NT2/D1 (cell line): ENCODE data around the gene VTCN1.
"Not testable (repeated sequence)": the region's sequence is repeated elsewhere in the genome, so short reads cannot be mapped to it uniquely, and the experiment has no call there.

Experiments
- DNase-seq: peaks from one replicate; pipeline ENCODE4 v3.0.0-alpha.2; 2011; ENCODE audit warnings: low read depth, low spot score
- H3K27me3 ChIP-seq: 2 replicates; pipeline ENCODE4 v1.6.0; 2011; ENCODE audit warnings: mild to moderate bottlenecking; ENCODE audit not compliant: insufficient read length, insufficient read depth
- H3K36me3 ChIP-seq: 2 replicates; pipeline ENCODE4 v1.6.1; 2011; ENCODE audit warnings: mild to moderate bottlenecking, low read length, mixed read lengths; ENCODE audit not compliant: insufficient read depth, insufficient read length
- H3K4me1 ChIP-seq: 2 replicates; pipeline ENCODE4 v1.5.1; 2011; ENCODE audit not compliant: insufficient read depth, insufficient read length
- H3K4me3 ChIP-seq: 2 replicates; pipeline ENCODE4 v1.5.1; 2011; ENCODE audit warnings: low read depth; ENCODE audit not compliant: insufficient read length
- H3K9ac ChIP-seq: 2 replicates; pipeline ENCODE4 v1.6.0; 2011; ENCODE audit warnings: low read depth; ENCODE audit not compliant: insufficient read length
- H3K9me3 ChIP-seq: 2 replicates; pipeline ENCODE4 v1.5.1; 2011; ENCODE audit warnings: mild to moderate bottlenecking, low read length; ENCODE audit not compliant: insufficient read depth
- SUZ12 ChIP-seq: IDR thresholded peaks from 2 replicates; pipeline ENCODE4 v1.6.1; 2011; ENCODE audit not compliant: insufficient read length, insufficient read depth; ENCODE audit errors: extremely low read depth
- YY1 ChIP-seq: IDR thresholded peaks from 2 replicates; pipeline ENCODE4 v1.6.1; 2011; ENCODE audit not compliant: insufficient read length, insufficient read depth
- ZNF274 ChIP-seq: IDR thresholded peaks from 2 replicates; pipeline ENCODE4 v1.6.1; 2011; ENCODE audit warnings: mild to moderate bottlenecking, low read depth, low read length

Gene VTCN1, protein sequence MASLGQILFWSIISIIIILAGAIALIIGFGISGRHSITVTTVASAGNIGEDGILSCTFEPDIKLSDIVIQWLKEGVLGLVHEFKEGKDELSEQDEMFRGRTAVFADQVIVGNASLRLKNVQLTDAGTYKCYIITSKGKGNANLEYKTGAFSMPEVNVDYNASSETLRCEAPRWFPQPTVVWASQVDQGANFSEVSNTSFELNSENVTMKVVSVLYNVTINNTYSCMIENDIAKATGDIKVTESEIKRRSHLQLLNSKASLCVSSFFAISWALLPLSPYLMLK

DNA sequence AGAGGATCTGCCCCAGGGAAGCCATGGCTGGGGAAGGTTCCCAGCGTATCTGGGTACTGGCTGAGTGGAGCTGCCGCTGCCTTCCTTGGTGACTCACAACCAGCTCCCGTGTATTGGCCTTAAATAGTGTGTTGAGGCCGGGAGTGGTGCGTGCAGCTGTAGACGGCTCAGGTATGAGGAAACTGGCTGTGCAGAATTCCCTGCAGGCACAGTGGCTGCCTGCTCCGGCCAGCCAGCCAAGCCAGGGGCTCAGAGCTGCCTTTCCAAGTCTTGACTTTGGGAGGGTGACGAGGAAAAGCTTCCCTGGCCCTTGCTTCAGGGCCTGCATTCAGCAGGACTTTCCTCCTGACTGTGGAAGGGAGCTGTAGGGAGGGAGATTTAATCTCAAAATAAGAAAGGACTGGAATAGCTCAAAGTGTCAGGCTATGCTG, at the start of gene VTCN1:
Gene VTCN1, minus strand, starts transcription at position 97 of the 431 bp plus-strand sequence. Its CDS starts 72 bp downstream, at position 25.
- H3K27me3 ChIP-seq, result no peaks in the 10 kb centered on the region
- peaks cover 1% of the 10 kb centered on the region; the same call in 1 of the 2 replicates for H3K9me3 ChIP-seq
- H3K36me3 ChIP-seq, result no peaks in the 10 kb centered on the region
- TF ChIP-seq SUZ12, result no peak
- no peak for TF ChIP-seq YY1
- no peak for TF ChIP-seq ZNF274
- no peaks in the 10 kb centered on the region for H3K4me1 ChIP-seq
- DNase-seq, result no peak
- no peak within 1 kb of the TSS for H3K9ac ChIP-seq
- no peak within 1 kb of the TSS for H3K4me3 ChIP-seq

DNA sequence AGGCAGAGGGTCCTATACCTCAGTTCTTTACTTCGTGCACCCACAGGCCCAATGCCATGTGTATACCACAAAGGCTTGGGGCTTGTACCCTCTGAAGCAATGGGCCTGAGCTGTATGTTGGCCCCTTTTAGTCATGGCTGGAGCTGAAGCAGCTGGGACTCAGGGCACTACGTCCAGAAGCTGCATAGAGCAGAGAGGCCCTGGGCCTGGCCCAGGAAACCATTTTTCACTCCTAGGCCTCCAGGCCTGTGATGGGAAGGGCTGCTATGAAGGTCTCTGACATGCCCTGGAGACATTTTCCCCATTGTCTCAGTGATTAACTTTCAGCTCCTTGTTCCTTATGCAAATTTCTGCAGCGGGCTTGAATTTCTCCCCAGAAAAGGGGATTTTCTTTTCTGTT, 48.1 kb upstream of the VTCN1 start:
- H3K27me3 ChIP-seq, result no peaks in the 10 kb centered on the region
- H3K36me3 ChIP-seq, result no peaks in the 10 kb centered on the region
- no peak overlapping the region for H3K9ac ChIP-seq
- no peaks in the 10 kb centered on the region for H3K4me1 ChIP-seq
- H3K9me3 ChIP-seq, result peaks cover 22% of the 10 kb centered on the region
- TF ChIP-seq YY1 (no peak), ZNF274 (no peak), SUZ12 (no peak)
- no peak for DNase-seq
- no peak overlapping the region for H3K4me3 ChIP-seq

DNA sequence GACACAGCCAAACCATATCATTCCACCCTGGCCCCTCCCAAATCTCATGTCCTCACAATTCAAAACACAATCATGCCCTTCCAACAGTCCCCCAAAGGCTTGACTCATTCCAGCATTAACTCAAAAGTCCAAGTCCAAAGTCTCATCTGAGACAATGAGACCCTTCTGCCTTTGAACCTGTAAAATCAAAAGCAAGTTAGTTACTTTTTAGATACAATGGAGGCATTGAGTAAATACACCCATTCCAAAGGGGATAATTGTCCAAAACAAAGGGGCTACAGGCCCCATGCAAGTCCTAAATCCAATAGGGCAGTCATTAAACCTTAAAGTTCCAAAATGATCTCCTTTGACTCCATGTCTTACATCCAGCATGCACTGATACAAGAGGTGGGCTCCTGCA, 47.3 kb upstream of the VTCN1 start:
- H3K4me1 ChIP-seq, H3K27me3 ChIP-seq, H3K36me3 ChIP-seq, H3K9ac ChIP-seq, H3K4me3 ChIP-seq, DNase-seq: not testable (repeated sequence)
- peaks cover 22% of the 10 kb centered on the region for H3K9me3 ChIP-seq

DNA sequence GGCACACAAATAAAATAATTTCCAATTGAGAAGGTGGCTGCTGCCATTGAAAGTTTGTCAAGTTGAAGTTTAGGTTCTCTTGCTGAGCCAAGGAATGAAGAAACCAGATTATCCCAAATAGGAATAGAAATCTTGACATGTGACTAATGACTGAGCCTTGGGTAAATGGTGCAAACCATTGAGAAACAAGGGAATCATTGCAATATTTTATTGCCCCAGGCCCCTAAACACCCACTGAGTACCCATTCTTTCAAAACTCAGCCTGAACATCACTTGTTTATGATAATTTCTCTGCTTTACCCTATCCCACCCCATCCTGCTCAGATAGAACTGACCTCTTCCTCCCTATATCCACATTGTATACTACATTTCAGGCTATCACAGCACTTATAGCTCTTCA, 46.6 kb upstream of the VTCN1 start:
- Histone ChIP-seq H3K27me3 (no peaks in the 10 kb centered on the region), H3K9ac (no peak overlapping the region), H3K9me3 (peaks cover 22% of the 10 kb centered on the region), H3K4me3 (no peak overlapping the region), H3K4me1 (no peaks in the 10 kb centered on the region), H3K36me3 (no peaks in the 10 kb centered on the region)
- no peak for DNase-seq
- TF ChIP-seq SUZ12 (no peak), YY1 (no peak), ZNF274 (no peak)

DNA sequence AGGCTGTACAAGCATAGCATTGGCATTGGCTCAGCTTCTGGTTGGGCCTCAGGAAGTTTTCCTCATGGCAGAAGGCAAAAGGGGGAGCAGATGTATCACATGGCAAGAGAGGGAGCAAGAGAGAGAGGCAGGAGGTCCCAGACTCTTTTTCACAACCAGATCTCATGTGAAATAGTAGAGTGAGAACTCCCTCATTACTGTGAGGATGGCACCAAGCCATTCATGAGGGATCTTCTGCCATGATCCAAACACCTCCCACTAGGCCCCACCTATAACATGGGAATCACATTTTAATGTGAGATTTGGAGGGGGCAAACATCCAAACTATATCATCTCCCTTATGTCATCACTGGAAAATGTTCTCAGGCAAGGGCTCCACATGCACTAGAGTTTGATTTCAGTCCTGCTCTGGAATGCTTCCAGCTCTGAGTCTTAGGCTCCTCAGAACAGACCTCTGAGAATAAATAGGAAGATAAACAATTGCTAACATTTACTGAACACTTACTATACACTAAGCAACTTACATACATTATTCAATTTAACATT, 39.4 kb upstream of the VTCN1 start:
- no peak overlapping the region for H3K9ac ChIP-seq
- TF ChIP-seq ZNF274, result no peak
- no peak for TF ChIP-seq SUZ12
- TF ChIP-seq YY1, result no peak
- no peak for DNase-seq
- H3K27me3 ChIP-seq, result no peaks in the 10 kb centered on the region
- H3K4me1 ChIP-seq, result no peaks in the 10 kb centered on the region
- no peaks in the 10 kb centered on the region for H3K36me3 ChIP-seq
- H3K4me3 ChIP-seq, result no peak overlapping the region
- no peaks in the 10 kb centered on the region for H3K9me3 ChIP-seq

DNA sequence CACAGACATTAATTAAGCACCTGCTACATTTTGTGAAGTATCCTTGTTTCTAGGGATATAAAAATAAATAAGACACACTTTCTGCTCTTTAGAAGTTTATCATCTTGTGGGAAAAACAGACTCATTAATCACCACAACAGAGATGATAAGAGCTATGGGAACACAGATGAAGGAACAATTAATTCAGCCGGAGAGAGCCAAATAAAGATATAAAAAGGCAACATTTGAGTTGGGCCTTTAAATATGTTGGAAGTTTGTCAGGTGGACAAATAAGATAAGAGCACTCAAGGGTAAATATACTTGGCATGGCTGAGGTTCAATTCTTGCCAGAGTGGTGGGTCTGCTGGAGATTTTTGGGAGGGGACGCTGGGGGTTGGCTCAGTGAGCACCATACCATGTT, 34.2 kb upstream of the VTCN1 start:
- Histone ChIP-seq H3K4me1 (no peaks in the 10 kb centered on the region), H3K4me3 (no peak overlapping the region), H3K9ac (no peak overlapping the region), H3K36me3 (no peaks in the 10 kb centered on the region), H3K27me3 (no peaks in the 10 kb centered on the region), H3K9me3 (no peaks in the 10 kb centered on the region)
- DNase-seq, result no peak
- TF ChIP-seq YY1, result no peak
- TF ChIP-seq SUZ12, result no peak
- no peak for TF ChIP-seq ZNF274

DNA sequence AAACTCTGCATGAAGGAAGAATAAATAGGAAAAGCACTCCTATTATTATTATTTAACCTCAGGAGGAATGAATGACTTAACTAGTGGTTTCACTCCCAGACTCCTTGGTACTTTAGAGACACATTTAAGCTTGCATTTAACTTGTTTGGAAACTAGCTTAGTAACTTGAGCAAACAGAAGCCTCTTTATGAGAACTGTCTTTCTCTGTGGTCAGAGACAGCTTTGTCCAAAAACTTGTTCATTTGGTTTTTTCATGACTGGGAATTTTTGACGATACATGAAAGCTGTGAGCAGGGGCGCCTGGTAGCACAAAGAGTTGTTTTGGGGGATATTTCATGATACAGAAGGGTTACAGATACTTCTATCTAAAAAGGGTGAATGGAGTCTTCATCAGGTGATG, 33.6 kb upstream of the VTCN1 start:
- no peaks in the 10 kb centered on the region for H3K36me3 ChIP-seq
- TF ChIP-seq YY1, result no peak
- no peak for DNase-seq
- no peak overlapping the region for H3K4me3 ChIP-seq
- H3K4me1 ChIP-seq, result peaks cover 2% of the 10 kb centered on the region
- no peak overlapping the region for H3K9ac ChIP-seq
- no peaks in the 10 kb centered on the region for H3K9me3 ChIP-seq
- H3K27me3 ChIP-seq, result no peaks in the 10 kb centered on the region
